ENCODE data around the gene NAXD.

NAXD gene

GRCh38 chr13:110676595-110677587, 61.5 kb downstream of the NAXD start:
- no peaks in the 10 kb centered on the region for H4K20me1 ChIP-seq (ENCODE audit: insufficient read depth)
- no peaks in the 10 kb centered on the region for H3K27me3 ChIP-seq (ENCODE audit: insufficient read depth, low read depth)
- no peak overlapping the region for H2AFZ ChIP-seq (ENCODE audit: low read depth)
- H3K36me3 ChIP-seq (ENCODE audit: insufficient read depth) = no peaks in the 10 kb centered on the region
- no peak overlapping the region for H3K4me3 ChIP-seq (IDR thresholded peaks at IDR 0.05; ENCODE audit: insufficient read depth, low read depth, low read length)
- H3K4me1 ChIP-seq (ENCODE audit: low read depth, poor library complexity, severe bottlenecking) = no peaks in the 10 kb centered on the region
- no peak for TF ChIP-seq CTCF (conservative IDR thresholded peaks at IDR 0.05; ENCODE audit: low read depth, low read length)
- H3K4me2 ChIP-seq = peak overlapping the region; percentile 39; the same call in 1 of the 2 replicates
- no peaks in the 10 kb centered on the region for H3K79me2 ChIP-seq (ENCODE audit: insufficient read depth, low read depth)
- peak overlapping the region; percentile 62 for H3K27ac ChIP-seq
- no peak overlapping the region for H3K9ac ChIP-seq

DNA sequence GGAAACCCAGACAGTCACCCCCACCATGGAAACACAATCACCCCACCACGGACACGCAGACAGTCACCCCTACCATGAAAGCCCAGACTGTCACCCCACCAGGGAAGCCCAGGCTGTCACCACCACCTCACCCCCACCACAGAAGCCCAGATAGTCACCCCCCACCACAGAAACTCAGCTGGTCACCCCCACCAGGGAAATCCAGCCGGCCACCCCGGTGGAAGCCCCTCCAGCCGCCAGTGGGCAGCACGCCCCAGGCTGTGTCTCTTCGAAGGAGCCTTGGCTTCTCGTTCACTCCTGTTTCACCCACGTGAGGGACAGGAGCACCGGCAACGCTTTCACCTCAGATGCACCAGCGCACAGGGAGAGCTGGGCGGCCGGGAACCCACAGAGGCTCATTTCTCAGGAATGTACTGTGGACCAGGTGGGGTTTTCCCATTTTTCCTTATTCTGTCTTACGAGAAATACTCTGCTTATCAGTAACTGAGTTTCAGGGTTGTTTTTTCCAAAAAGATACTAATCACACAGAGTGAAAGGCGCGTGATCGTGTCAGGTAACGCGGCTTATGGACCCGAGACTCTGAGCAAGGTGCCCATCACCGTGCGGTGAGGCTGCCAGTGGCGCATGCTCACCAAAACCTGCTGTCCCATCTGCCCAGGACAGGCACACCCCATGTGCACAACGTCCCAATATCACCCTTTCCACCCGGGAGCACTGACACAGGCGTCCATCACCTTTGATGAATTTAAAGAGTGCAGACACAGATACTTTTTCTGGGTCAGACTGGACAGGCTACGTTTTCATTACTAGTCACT, 62.6 kb downstream of the NAXD start:
- H3K9ac ChIP-seq = no peak overlapping the region
- no peak overlapping the region for H2AFZ ChIP-seq (ENCODE audit: low read depth)
- no peaks in the 10 kb centered on the region for H4K20me1 ChIP-seq (ENCODE audit: insufficient read depth)
- H3K27ac ChIP-seq = no peak overlapping the region
- H3K4me3 ChIP-seq (IDR thresholded peaks at IDR 0.05; ENCODE audit: insufficient read depth, low read depth, low read length) = no peak overlapping the region
- H3K4me1 ChIP-seq (ENCODE audit: low read depth, poor library complexity, severe bottlenecking) = no peaks in the 10 kb centered on the region
- H3K27me3 ChIP-seq (ENCODE audit: insufficient read depth, low read depth) = no peaks in the 10 kb centered on the region
- H3K79me2 ChIP-seq (ENCODE audit: insufficient read depth, low read depth) = no peaks in the 10 kb centered on the region
- no peaks in the 10 kb centered on the region for H3K36me3 ChIP-seq (ENCODE audit: insufficient read depth)
- no peak overlapping the region for H3K4me2 ChIP-seq
- no peak for TF ChIP-seq CTCF (conservative IDR thresholded peaks at IDR 0.05; ENCODE audit: low read depth, low read length)

GRCh38 chr13:110680852-110681251, 65.5 kb downstream of the NAXD start:
- Histone ChIP-seq H3K36me3 (ENCODE audit: insufficient read depth) (no peaks in the 10 kb centered on the region), H4K20me1 (ENCODE audit: insufficient read depth) (no peaks in the 10 kb centered on the region), H3K4me2 (no peak overlapping the region), H3K79me2 (ENCODE audit: insufficient read depth, low read depth) (no peaks in the 10 kb centered on the region), H3K4me1 (ENCODE audit: low read depth, poor library complexity, severe bottlenecking) (no peaks in the 10 kb centered on the region), H2AFZ (ENCODE audit: low read depth) (no peak overlapping the region), H3K27ac (no peak overlapping the region), H3K27me3 (ENCODE audit: insufficient read depth, low read depth) (no peaks in the 10 kb centered on the region), H3K9ac (no peak overlapping the region), H3K4me3 (IDR thresholded peaks at IDR 0.05; ENCODE audit: insufficient read depth, low read depth, low read length) (no peak overlapping the region)
- TF ChIP-seq CTCF (conservative IDR thresholded peaks at IDR 0.05; ENCODE audit: low read depth, low read length) = peak; percentile 29; the same call in 1 of the 2 replicates

DNA sequence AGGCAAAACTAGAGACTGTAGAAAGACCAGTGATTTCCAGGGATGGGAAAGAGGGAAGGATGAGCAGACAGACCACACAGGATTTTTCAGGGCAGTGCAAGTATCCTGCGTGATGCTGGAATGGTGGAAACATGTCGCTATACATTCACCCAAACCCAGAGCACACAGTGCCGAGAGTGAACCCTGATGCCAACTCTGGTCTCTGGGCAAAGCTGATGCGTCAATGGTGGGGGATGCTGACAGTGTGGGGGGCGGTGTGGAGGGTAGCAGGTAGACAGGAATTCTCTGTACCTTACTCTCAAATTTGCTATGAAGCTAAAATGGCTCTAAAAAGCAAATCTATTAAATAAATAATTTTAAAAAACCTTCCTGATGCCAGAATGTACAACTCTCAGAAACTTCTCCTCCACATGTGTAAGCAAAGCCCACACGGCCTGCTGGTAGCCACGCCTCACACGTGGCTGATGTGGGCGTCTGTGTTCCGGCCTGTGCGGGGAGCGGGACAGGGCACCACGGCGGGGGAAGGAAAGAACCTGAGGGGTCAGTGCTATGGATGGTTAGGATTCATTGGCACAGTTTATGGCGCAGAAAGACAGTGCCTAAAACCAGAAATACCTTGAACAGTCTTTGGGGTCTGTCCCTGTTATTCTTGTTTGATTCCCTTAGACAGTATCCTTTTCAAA, 66.7 kb downstream of the NAXD start:
- Histone ChIP-seq H2AFZ (ENCODE audit: low read depth) (no peak overlapping the region), H3K27me3 (ENCODE audit: insufficient read depth, low read depth) (no peaks in the 10 kb centered on the region), H3K27ac (no peak overlapping the region), H3K4me2 (no peak overlapping the region), H3K9ac (no peak overlapping the region), H3K79me2 (ENCODE audit: insufficient read depth, low read depth) (no peaks in the 10 kb centered on the region), H4K20me1 (ENCODE audit: insufficient read depth) (no peaks in the 10 kb centered on the region), H3K36me3 (ENCODE audit: insufficient read depth) (no peaks in the 10 kb centered on the region), H3K4me1 (ENCODE audit: low read depth, poor library complexity, severe bottlenecking) (no peaks in the 10 kb centered on the region), H3K4me3 (IDR thresholded peaks at IDR 0.05; ENCODE audit: insufficient read depth, low read depth, low read length) (no peak overlapping the region)
- no peak for TF ChIP-seq CTCF (conservative IDR thresholded peaks at IDR 0.05; ENCODE audit: low read depth, low read length)
